Natural killer cell (primary cell): ENCODE measurements around the gene HTRA1. TPM values are rescaled to one million over a fixed set of nuclear protein-coding genes. Genes with fewer than 3 reads are reported as not detected.

Experiments used
- ATAC-seq, 3 donors: fragments of 150-1000 bp in 2 of 3; fragments of 200-7000 bp in 1 of 3; cut with Tn5 transposase; 1 replicate in 1 of 3; 2 replicates in 2 of 3; pipeline ENCODE4 v1.10.0; 2021; ENCODE audit warnings: mild to moderate bottlenecking in 2 of 3, moderate library complexity in 2 of 3
- DNase-seq, 2 donors: peaks; one replicate each; pipeline versions ENCODE4 v3.0.0 to v3.0.0-alpha.2; 2013 to 2021; ENCODE audit warnings: mixed read lengths in 1 of 2
- H3K27ac ChIP-seq: one replicate; pipeline ENCODE4 v1.5.1; 2013; ENCODE audit warnings: mild to moderate bottlenecking, low read length
- H3K27me3 ChIP-seq: one replicate; pipeline ENCODE4 v1.6.1; 2013; ENCODE audit warnings: low read length; ENCODE audit not compliant: control insufficient read depth, insufficient read depth
- H3K36me3 ChIP-seq: one replicate; pipeline ENCODE4 v1.6.1; 2013; ENCODE audit warnings: low read length; ENCODE audit not compliant: control insufficient read depth, insufficient read depth
- H3K4me1 ChIP-seq: one replicate; pipeline ENCODE4 v1.6.1; 2013; ENCODE audit warnings: low read length; ENCODE audit not compliant: control insufficient read depth, insufficient read depth
- H3K4me3 ChIP-seq: one replicate; pipeline ENCODE4 v1.5.1; 2013; ENCODE audit warnings: low read length
- H3K9me3 ChIP-seq: one replicate; pipeline ENCODE4 v1.6.1; 2013; ENCODE audit warnings: low read length; ENCODE audit not compliant: control insufficient read depth, insufficient read depth
- H3K27ac Mint-ChIP-seq, 2 donors: one replicate each; pipeline ENCODE4 v1.8.0; 2022; ENCODE audit warnings: mild to moderate bottlenecking in 2 of 2, mixed read lengths in 2 of 2, moderate library complexity in 1 of 2
- H3K27me3 Mint-ChIP-seq, 2 donors: one replicate each; pipeline ENCODE4 v1.8.0; 2022; ENCODE audit warnings: low read depth in 2 of 2, mixed read lengths in 2 of 2
- H3K36me3 Mint-ChIP-seq: one replicate; pipeline ENCODE4 v1.8.0; 2022; ENCODE audit warnings: mixed read lengths
- H3K4me1 Mint-ChIP-seq, 2 donors: one replicate each; pipeline ENCODE4 v1.8.0; 2022; ENCODE audit warnings: mixed read lengths in 2 of 2
- H3K4me3 Mint-ChIP-seq: one replicate; pipeline ENCODE4 v1.8.0; 2022; ENCODE audit warnings: mild to moderate bottlenecking, moderate library complexity, mixed read lengths
- H3K9me3 Mint-ChIP-seq, 2 donors: one replicate each; pipeline ENCODE4 v1.8.0; 2022; ENCODE audit warnings: mixed read lengths in 2 of 2
- CTCF ChIP-seq: fragments of 200-600 bp; IDR thresholded peaks from one replicate; pipeline ENCODE4 v1.8.0; 2022; ENCODE audit warnings: antibody characterized with exemption
- WGBS: methylation state at CpG from one replicate; pipeline ENCODE4 v1.1.7; 2013; ENCODE audit warnings: missing lambda C conversion rate; ENCODE audit not compliant: insufficient coverage; 5-methylcytosine and 5-hydroxymethylcytosine counted together
- intact Hi-C: fragments of 100-400 bp; cut with micrococcal nuclease; formaldehyde crosslinking; loops from one replicate; pipeline ENCODE4 v1.14.2; 2022
- total RNA-seq, 4 donors: library from RNA; stranded (reverse); fragments of 120-200 nt in 1 of 4; gene quantifications; one replicate each; pipeline versions ENCODE4 v1.2.3 to v1.2.4, GENCODE V29; 2013 to 2022

Gene HTRA1
- total RNA-seq, 3 donors from 2014 or later (not counting 1 experiment from before 2014, with no cell fraction given), result not detected

DNA sequence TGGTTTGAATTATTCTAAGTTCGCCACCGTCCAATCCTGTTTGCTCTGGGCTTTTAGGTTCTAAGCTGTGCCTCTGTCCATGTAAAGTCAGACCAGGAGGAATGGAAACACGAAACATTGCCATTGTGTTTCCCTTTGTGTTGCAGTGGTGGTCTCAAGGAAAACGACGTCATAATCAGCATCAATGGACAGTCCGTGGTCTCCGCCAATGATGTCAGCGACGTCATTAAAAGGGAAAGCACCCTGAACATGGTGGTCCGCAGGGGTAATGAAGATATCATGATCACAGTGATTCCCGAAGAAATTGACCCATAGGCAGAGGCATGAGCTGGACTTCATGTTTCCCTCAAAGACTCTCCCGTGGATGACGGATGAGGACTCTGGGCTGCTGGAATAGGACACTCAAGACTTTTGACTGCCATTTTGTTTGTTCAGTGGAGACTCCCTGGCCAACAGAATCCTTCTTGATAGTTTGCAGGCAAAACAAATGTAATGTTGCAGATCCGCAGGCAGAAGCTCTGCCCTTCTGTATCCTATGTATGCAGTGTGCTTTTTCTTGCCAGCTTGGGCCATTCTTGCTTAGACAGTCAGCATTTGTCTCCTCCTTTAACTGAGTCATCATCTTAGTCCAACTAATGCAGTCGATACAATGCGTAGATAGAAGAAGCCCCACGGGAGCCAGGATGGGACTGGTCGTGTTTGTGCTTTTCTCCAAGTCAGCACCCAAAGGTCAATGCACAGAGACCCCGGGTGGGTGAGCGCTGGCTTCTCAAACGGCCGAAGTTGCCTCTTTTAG, 52.9 kb downstream of the HTRA1 start:
- Histone ChIP-seq H3K4me3 (no peak overlapping the region), H3K27ac (no peak overlapping the region), H3K27me3 (no peaks in the 10 kb centered on the region), H3K9me3 (no peaks in the 10 kb centered on the region), H3K4me1 (peaks cover 26% of the 10 kb centered on the region), H3K36me3 (no peaks in the 10 kb centered on the region)
- no peak overlapping the region for H3K4me3 Mint-ChIP-seq
- intact Hi-C loops, result no loop called here
- DNase-seq (no peak), ATAC-seq (no peak)
- H3K36me3 Mint-ChIP-seq, result no peaks in the 10 kb centered on the region
- peaks cover 4 to 8% of the 10 kb centered on the region in 2 donors for H3K27me3 Mint-ChIP-seq
- no peaks in the 10 kb centered on the region for H3K9me3 Mint-ChIP-seq
- no peak for TF ChIP-seq CTCF
- peaks cover 4 to 7% of the 10 kb centered on the region in 2 donors for H3K4me1 Mint-ChIP-seq
- 91% methylated on average over 22 of the region's 22 CpGs for WGBS
- H3K27ac Mint-ChIP-seq, result no peak overlapping the region

DNA sequence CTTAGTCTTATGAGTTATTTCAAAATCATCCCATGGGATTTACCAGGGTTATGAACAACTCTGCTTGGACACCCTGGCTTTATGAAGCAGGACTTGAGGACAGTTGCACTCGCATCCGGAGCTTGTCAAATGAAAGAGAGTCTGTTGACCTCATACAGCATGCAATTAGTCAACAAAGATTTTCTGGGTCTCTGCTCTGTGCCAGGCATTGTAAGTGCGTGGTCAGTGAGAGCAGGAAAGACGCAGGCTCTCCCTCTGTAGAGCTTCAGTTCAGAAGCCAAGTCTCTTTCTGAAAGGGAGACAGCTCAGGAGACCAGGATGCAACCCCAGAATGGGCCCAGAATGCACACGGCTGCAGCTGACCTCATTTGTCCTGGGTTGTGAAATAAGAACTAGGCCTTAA, 53.7 kb downstream of the HTRA1 start:
- Histone ChIP-seq H3K4me3 (no peak overlapping the region), H3K27ac (no peak overlapping the region), H3K27me3 (no peaks in the 10 kb centered on the region), H3K36me3 (no peaks in the 10 kb centered on the region), H3K4me1 (peaks cover 26% of the 10 kb centered on the region), H3K9me3 (no peaks in the 10 kb centered on the region)
- no peak for DNase-seq
- WGBS, result 84% methylated on average over 5 of the region's 5 CpGs
- no peak for TF ChIP-seq CTCF
- H3K4me1 Mint-ChIP-seq, result peaks cover 4 to 7% of the 10 kb centered on the region in 2 donors
- no peaks in the 10 kb centered on the region for H3K9me3 Mint-ChIP-seq
- H3K27ac Mint-ChIP-seq, result no peak overlapping the region
- H3K27me3 Mint-ChIP-seq, result peaks cover 4 to 9% of the 10 kb centered on the region in 2 donors
- H3K4me3 Mint-ChIP-seq, result no peak overlapping the region
- H3K36me3 Mint-ChIP-seq, result no peaks in the 10 kb centered on the region
- no peak for ATAC-seq
- intact Hi-C loops, result no loop called here

DNA sequence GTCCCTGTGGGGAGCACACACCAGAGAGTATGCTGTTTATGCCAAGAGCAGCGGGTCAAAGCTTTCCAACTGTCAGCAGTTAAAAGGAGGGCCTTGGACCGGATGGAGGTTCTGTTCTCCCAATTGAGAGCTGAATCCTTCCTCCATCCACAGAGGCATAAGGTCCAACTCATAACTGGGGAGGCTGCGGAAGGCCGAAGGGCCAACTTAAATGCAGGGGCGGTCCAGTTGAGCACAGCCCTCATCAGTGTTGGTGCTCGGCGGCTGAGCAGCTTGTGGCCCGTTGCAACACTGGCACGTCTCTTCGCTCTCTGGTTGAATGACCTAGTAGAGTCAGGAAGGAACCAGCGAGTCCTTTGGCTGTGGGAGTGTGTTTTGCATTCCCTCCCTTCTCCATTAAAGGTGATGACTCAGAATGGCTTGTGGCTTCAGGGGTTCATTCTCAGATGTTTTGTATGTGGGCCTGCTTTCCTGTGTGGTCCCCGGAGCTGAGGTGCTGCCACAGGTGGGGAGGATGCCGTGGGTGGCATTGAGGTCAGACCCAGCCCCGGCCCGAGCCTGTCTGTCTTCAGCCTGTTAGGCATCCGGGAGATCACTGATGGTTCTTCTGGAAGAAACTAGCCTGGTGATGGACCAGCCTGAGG, 54.4 kb downstream of the HTRA1 start:
- ATAC-seq, result peak in 2 of 3 donors; percentile 49 to 71
- intact Hi-C loops, result no loop called here
- Histone ChIP-seq H3K9me3 (no peaks in the 10 kb centered on the region), H3K27me3 (no peaks in the 10 kb centered on the region), H3K4me3 (no peak overlapping the region), H3K4me1 (peaks cover 26% of the 10 kb centered on the region), H3K27ac (no peak overlapping the region), H3K36me3 (no peaks in the 10 kb centered on the region)
- Mint-ChIP-seq H3K9me3 (no peaks in the 10 kb centered on the region), H3K36me3 (no peaks in the 10 kb centered on the region), H3K27me3 (peaks cover 6 to 11% of the 10 kb centered on the region in 2 donors), H3K27ac (no peak overlapping the region), H3K4me1 (peaks cover 4 to 7% of the 10 kb centered on the region in 2 donors), H3K4me3 (no peak overlapping the region)
- DNase-seq, result peak in 1 of 2 donors; percentile 74
- no peak for TF ChIP-seq CTCF
- WGBS, result 52% methylated on average over 16 of the region's 16 CpGs
